Measurements from ENCODE around the gene TAAR9.

GRCh38 chr6:132566404-132566803 lies 28.3 kb downstream of the TAAR9 start:
- TF ChIP-seq CTCF (conservative IDR thresholded peaks at IDR 0.05; ENCODE audit: low read length) (no peak), EZH2phosphoT487 (IDR thresholded peaks at IDR 0.05; ENCODE audit: borderline replicate concordance, low read depth, low read length) (no peak)

Measured in OCI-LY7 (cell line).